CD4-positive, alpha-beta T cell treated with Interleukin-17A for 1 hour (primary cell): Measurements from ENCODE around the gene TCF7L1.

Source experiments
- DNase-seq: peaks from one replicate; pipeline ENCODE4 v3.0.0-alpha.2; 2020

TCF7L1 gene

DNA sequence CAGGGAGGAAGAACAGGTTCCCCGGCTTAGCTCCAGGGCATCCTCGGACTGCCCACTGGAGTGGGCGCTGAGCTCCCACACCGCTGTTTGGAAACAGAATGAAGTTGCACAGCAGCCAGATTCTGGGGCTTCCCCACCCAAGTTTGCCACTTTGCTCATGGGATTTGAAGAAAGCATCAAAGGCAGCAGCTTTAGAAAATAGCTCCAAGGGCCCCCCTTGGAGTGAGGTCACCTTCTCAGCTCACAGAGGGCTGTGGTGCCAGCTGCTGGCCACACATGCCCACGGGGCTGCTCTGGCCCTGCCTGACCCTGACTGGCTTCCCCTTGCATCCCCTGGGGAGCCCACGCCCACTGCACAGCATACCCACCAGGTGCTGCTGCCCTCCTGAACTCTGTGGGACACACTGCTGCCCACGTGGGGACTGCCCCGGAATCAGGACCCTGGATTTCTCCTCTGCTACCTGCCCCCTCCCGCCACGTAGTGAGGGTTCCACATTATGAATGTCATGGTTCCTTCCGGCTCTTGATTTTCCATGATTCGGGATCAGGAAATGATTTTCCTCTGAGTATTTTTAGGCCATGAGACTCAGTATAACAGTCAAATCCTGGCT is 124.3 kb downstream of the TCF7L1 start:
- no peak for DNase-seq

DNA sequence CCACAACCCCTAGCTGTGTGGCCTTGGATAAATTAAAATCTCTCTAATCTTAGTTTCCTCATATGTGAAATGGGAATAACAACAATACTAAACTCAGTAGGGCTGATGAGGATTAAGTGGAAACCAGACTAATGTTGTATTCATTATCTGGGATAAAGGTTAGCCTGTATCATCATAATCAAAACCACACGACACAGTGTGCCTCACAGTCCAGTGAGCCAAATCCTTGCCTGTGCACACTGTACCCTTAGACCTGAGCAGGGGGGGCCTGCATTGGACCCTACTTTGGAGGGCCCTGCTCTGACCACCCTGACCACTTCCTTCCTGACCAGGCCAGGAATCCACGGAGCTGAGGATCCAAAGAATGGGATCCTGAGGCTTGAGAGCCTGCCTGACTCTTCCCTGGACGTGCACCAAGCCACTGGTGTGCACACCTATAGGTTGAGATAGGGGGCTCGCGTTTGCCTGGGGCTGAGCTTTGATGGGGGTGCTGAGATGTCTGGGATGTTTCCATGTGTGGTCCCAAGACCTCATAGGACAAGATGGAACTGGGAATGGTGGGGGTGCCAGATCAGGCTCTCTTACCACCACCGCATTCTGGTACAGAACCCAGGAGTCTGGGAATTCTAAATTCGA is 124.9 kb downstream of the TCF7L1 start:
- DNase-seq: no peak

DNA sequence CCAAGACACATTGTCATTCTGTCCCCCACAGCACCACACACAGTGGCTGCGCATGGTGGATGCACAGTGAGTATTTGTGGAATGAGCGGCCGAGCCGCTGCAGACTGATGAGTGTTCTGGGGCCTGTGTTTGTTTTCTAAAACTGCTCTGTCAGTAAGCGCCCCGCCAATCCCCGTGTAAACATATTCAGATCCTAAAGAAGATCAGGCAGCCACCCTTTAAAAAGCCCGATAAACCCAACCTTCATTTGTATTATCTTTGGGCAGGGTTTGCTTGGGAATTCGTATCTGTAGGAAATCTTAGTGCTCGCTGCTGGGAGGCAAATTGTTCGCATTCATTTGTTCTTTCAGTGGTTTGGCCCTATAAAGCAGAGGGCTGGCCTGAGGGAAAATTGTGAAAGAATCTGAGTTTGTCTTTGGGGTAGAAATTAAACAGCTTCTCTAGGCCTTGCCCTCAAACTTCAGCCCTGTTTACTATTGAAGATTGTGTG is 126.0 kb downstream of the TCF7L1 start:
- DNase-seq: no peak

DNA sequence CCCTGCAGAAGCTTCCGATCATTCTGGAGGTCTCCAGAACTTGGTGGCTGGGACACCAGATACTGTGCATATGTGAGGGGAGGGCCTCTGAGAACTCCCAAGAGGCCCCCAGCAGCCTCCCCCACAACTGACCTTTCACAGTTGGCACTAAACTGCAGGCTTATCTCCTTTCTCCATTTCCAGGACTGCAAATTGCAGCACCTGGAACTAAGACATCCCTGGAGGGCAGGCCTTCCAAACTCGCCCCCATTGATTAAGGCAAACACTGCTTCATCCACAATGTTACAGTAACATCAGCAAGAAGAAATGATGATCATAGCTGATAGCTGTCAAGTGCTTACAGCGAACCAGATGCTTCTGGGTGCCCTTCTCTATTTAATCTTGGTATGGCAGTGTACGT is 126.7 kb downstream of the TCF7L1 start:
- no peak for DNase-seq

DNA sequence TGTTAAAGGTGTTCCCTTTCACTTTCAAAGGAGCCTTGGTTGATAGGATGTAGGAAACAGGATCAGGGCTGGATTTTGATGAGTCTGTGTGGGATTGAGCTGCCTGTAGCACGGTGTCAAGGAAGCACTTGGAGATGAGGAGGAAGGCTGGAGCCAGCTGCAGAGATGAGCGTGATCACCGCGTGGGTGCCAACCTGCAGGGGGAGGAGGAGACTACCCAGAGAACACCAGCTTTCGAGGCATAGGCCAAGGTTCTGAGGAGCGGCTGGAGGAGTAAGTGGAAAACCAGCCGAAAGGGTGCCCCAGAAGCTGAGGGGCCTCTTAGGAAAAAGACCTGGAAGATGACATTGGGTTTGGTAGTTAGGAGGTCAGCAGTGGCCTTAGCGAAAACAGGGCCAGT is 130.4 kb downstream of the TCF7L1 start:
- no peak for DNase-seq

DNA sequence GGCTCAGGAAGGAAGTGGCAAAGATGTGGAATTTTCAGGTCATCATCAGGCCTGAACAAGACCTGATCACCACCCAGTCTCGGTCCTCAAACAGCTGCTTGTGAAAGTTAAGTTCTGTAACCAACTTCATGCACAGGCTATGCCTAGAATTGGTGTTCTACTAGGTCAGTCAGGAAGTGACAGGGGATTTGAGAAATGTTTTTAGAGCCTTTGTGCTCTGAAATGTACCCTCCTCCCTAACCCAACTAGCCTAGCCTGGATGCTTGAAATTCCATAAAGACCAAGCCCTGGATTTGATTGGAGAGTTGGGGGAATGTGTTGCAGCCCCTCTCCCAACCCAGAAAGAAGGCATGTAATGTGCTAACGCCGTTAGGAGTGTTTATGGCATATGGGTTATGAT is 131.3 kb downstream of the TCF7L1 start:
- no peak for DNase-seq

DNA sequence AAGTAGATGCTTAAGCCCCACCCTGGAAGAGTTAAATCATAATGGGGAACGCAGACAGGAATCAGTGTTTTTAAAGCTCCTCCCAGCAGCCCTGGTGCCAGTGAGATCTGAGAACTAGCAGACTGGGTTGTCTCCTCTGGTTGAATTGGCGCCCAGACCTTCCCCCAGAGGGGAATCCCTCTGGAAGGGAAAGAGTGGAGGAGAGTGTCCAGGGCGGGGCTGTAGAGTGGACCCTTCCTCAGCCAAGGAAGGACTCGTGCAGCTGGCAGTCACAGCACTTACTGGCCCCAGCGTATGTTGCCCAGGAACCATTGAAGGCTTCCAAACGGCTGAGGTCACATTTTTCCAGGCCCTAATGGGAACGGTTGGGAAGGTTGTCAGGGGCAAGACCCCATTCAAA is 132.1 kb downstream of the TCF7L1 start:
- no peak for DNase-seq

DNA sequence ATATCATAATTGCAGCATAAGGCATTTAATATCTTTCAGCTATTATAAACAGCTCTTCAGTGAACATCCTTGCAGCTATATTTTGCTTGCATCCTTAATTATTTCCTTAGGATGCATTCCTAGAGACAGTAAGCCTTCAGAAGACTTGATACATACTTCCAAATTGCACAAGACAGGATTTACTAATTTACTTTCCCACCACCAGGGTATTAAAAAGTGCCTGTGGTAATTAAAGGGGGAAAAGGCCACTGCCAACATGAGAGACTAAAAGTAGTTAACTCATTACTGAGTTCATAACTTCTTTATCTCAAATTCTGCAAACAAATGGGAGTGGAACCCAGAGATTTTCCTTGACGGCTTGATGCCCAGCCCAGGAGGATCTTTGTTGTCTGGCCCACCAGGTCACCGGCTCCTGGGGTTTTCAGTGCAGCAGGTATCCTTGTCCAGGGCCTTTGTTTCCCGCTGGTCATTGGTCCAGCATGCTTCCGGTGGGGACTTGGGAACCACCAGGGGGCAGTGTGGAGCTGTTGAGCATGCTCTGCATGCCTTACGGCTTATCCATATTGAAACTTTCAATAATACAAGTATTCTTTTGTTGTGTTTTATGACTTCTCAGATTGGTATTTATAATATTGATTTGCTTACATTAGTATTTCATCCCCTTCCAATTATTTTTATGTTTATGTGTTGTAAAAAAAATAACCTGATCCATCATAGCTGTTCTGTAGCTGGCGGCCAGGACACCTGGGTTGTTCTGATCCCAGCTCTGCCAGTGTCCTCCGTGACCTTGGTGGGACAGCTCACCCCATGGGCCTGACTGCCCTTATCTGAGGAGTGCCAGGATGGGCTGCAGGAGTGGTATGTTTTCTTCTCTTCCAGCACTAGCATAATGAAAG is 133.2 kb downstream of the TCF7L1 start:
- DNase-seq: peak; percentile 68

DNA sequence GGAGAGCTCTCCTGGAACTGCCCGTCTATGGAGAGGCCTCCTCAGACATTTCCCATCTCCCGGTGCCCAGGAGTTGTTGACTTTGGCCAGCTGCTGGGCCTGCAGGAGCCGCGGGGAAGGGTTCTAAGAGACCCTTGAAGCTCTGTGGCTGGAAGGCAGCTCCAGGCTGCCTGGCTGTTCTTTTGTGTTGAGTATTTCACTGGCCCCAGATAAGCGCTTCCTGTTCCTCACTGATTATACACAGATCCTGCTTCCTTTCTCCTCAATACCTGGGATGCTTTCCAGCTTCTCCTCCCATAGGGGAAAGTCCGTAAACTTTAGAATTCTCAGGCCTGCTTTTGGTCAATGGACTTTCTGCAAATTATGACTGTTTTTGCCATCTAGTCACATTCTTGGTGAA is 136.8 kb downstream of the TCF7L1 start:
- DNase-seq: no peak

DNA sequence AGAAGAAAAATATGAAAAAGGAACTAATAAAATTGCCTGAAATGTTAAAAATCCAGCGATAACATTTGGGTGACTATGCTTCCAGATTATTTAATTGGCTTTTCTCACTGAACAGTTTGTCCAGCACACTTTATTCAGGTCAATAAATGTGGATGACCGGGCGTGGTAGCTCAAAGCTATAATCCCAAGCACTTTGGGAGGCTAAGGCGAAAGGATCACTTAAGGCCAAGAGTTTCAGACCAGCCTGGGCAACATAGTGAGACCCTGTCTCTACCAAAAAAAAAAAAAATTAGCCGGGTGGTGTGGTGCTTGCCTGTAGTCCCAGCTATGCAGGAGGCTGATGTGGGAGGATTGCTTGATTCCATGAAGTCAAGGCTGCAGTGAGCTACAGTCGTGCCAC is 139.2 kb downstream of the TCF7L1 start:
- DNase-seq: no peak

DNA sequence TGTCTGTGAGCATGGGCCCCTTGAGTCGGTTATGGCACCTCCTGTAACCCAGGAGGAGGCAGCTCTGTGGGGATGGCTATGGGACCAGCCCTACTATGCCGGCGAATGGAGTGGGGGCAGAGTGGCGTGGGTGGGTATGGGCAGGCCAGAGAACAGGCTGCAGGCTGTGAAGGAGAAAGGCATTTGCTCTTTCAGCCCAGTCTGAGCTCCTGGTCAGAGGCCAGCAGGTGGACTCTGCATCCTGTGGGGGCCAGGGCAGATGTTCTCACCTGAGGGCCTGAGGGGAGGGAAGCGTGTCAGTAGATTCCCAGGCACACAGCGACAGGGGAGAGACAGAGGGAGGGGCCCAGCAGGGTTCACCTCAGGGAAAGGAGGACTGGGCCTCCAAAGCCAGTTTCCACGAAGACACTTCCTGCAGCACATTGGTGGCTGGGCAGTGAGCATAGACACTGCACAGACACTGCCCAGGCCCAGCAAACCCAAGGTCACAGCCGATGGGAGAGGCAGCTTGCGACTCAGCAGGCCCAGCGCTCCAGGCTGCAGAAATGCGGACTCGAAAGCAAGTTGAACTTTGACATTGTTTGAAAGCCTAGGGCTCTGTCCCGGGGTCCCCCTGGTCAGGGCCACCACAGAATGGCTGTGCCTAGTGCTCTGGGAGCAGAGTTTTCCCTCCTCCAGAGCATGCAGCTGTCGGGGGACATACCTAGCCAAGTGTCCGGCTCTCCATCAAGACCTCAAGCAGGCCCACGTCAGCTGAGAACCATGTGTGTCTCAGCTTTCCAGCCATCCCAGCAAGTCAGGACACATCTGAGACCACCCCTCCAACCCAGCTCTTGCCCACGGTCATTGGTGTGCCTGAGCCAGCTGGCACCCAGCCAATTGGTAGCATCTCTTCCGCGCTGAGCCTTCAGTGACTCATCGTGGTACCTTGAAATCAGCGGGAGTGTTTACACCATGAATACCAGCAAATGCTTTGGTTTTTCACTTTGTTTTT is 140.8 kb downstream of the TCF7L1 start:
- no peak for DNase-seq

DNA sequence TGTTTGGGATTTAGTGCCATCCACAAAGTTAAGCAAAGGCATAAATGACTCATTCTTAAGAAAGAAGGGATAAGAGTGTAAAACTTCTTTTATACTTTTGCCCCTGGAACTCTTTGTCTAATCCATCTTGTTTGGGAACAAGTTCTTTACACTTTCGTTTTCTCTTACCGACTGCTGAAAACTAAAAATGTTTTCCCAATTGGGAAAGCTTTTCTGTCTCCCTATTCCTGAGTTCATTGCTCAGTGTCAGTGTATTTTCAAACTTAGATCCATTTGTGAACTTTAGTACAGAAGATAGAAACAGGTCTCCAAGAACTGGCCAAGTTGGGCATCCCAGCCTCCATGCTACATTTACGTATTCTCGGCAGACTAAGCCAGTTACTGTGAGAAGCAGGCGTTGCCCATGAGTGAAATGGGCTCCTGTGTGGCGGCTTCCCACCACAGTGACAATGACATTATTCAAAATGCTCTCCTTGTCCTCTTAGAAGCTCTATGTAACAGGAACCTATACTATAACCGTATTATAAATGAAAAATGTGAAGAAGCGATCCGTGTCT is 142.9 kb downstream of the TCF7L1 start:
- no peak for DNase-seq

DNA sequence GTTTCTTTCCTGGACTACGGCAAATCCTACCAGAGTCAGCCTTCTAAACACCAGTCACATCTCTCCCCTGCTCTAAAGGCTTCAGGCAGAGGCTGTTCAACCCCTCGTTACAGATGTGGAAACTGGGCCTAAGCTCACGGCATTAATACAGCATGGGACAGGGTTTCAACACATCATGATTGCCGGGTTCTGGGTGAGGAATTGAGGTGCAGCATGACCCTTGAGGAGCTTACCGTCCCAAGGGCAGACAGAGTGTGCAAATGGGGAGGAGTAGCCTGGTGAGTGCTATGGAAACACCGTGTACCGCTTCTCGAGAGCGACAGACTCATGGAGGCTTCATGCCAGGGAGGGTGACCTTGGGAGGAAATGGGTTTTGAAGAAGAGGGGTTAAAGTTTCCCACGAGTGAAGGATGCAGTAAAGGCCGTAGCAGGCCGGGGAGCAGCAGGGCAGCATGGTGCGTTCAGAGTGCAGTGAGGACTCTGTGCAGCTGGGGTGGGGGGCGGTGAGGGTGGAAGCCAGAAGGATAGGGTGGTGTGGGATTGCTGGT is 143.5 kb downstream of the TCF7L1 start:
- no peak for DNase-seq

DNA sequence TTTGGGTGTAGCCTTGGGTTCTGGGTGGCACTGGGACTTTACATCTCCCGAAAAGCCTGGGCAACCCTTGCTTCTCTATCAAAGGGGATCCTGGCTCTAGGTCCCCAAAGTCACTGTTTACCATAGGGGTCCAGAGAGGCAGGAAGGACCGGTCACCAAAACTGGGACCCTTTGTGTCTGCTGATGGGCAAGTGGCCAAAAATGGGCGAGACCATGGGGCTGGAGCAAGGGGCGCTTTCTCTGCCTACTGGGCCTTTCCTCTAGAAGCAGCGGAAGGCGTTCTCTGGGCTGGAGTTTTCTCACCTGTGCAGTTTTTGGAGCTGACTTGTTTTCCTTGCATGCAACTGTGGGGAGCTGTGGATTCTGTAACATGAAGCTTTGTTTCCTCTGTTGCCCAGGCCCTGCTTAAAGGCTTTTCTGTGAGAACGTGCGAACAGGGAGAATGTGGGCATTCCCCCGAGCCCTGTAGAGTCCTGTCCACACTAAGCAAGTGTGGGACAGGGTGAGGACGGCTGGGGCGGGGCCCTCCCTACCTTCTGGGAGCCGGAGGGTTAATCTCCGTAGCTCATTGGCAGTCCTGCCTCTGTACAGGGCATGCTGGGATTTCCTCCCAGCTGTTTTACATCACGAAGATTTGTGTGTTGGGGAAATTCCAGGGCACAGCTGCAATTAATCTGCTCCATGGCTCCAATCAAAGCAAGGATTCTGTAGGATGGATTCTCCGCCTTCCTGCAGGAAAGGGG is 144.4 kb downstream of the TCF7L1 start:
- no peak for DNase-seq

DNA sequence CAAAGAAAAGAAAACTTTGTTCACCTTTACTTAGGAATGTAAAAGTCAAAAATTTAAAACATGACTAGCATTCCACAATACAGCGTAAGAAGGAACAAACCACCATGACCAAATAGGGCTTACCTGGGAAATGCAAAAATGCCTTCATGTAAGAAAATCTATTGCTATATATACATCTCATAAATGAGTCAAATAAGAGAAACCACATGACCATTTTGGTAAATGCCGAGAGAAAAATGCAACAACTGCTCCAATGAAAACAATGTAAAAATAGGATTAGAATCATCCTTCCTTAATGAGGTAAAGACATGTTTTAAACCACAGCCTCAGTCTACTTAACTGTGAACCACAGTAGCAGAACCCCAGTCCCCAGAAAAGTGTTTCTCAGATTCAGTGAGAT is 145.2 kb downstream of the TCF7L1 start:
- no peak for DNase-seq

DNA sequence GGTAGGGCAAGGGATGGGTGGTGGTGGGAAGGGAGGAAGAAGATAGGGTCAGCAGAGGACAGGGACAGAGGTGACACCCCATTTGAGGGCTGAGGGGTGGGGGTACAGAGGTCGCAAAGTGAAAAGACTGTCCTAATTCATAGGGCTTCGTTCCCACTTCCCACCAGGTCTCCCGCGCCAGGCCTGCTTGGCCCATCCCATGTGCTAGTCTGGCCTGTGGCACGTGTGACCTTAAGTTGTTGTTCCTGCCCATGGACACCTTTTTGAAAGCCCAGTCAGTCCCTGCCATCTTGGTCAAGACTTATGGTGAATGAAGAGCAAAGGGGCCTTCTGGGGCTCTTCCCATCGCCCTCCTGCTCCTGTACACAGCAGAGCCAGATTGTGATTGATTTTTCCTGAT is 148.4 kb downstream of the TCF7L1 start:
- no peak for DNase-seq

DNA sequence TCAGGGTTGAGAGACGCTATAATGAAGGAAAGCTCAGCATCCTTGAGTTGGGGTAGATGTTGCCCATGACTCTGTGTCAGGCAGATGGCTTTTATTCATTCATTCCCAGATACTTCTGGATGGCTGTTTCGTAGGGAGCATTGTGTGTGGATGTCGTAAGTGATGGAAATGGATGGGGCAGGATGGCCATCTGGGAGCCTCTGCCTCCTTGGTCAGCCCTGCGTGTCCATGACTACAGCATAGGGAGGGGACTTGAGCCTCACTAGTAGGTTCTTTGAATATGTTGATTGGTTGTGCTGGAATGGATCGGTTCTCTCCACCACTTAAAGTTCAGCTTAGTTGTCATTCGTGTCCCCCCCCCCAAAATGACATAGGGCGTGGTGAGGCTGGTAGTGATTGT is 149.7 kb downstream of the TCF7L1 start:
- no peak for DNase-seq

DNA sequence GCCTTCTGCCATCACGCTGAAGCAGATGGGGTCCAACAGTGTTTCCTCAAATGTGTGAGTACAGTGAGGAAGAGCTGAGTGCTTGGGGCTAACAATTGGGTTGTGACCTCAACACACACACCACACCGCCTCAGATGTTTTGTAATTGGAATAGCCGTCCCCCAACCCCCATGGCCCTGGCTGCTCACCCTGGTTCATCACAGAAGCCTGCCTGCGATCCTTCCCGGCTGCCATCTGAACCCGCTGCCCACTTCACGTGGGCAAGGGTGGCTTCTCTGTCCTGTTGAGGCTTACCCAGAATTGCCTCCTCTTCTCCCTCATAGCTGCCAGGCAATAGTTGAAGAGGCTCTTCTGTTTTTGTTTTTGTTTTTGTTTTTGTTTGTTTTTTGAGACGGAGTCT is 150.4 kb downstream of the TCF7L1 start:
- no peak for DNase-seq

DNA sequence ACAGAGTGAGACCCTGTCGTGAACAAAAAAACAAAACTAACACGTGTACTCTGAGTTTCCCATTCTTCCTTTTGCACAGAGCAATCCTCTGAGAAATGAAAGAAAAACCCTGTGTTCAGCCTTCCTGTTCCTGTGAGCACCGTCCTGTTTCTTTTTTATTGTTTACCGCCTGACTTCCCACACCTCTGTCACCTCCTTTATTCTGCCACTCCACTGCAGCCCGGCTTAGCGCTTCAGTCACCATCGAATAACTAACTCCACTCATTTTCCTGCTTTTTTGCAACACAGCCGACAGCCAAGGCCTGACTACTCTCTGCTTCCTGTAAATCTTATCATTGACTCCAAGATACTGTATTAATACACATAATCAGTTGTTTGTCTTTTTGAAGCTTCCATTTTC is 153.7 kb downstream of the TCF7L1 start:
- DNase-seq: no peak

DNA sequence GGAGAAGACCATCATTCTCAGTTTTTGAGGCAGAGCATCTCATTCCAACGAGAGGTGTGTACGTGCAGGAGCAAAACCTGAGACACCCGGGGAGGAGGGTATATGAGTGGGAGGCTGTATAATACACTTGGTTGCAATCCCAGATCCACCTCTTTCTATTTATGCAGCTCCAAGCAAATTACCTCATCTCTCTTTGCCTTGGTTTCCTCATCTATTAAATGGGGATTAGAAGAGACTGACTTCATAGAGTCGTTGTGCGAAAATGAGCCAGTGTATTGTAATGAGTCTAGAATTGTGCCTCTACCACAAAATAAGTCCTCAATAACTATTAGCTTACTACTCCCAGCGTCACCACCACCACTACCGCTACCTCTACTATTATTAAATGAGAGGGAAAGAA is 154.5 kb downstream of the TCF7L1 start:
- no peak for DNase-seq

DNA sequence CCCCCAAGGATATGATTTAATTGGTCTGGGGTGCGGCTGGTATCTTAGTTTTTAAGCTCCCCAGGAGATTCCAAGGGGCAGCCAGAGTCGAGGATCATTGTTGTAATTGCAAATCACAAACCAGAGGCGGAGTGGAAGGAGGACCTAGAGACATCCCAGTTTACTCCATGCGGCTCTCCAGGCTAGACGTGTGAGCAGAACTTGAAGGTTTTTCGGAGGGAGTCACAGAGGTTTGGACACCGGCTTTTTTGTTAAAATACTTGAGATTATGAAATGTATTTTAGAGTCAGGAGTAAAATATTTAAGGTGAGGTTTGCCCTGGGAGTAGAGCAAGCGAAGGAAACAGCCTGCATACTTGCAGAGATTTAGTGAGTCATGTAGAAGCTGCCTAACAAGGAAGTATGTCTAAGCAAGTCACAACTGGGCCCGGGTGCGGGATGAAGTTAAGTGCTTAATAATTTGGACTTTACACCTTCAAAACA is 155.1 kb downstream of the TCF7L1 start:
- no peak for DNase-seq
